Activated CD8-positive, alpha-beta T cell treated with anti-CD3 and anti-CD28 coated beads for 36 hours (primary cell): ENCODE measurements around the gene ZNF653. TPM values are rescaled to one million over a fixed set of nuclear protein-coding genes. Genes with fewer than 3 reads are reported as not detected.

Experiments
- ATAC-seq: fragments of 200-7000 bp; cut with Tn5 transposase; one replicate; pipeline ENCODE4 v1.10.0; 2021; ENCODE audit warnings: mild to moderate bottlenecking, moderate library complexity
- CTCF ChIA-PET: fragments of 350-600 bp; sonication (Branson Sonifier 250); formaldehyde crosslinking; loops from one replicate; lab custom pipeline; 2021; ENCODE audit warnings: antibody characterized with exemption; lab: Charles Lee
- POLR2A ChIA-PET: fragments of 350-600 bp; sonication (Branson Sonifier 250); formaldehyde crosslinking; loops from one replicate; lab custom pipeline; 2021; ENCODE audit warnings: antibody characterized with exemption; lab: Charles Lee
- DNase-seq: peaks from one replicate; pipeline ENCODE4 v3.0.0-alpha.2; 2020
- H3K27ac Mint-ChIP-seq: one replicate; pipeline ENCODE4 v1.8.0; 2021; ENCODE audit warnings: mild to moderate bottlenecking, mixed read lengths
- H3K27me3 Mint-ChIP-seq: one replicate; pipeline ENCODE4 v1.8.0; 2021; ENCODE audit warnings: mixed read lengths
- H3K36me3 Mint-ChIP-seq: one replicate; pipeline ENCODE4 v1.8.0; 2021; ENCODE audit warnings: low read depth, mixed read lengths
- H3K4me1 Mint-ChIP-seq: one replicate; pipeline ENCODE4 v1.8.0; 2021; ENCODE audit warnings: low read depth, mixed read lengths
- H3K4me3 Mint-ChIP-seq: one replicate; pipeline ENCODE4 v1.8.0; 2021; ENCODE audit warnings: mild to moderate bottlenecking, moderate library complexity, mixed read lengths
- H3K9me3 Mint-ChIP-seq: one replicate; pipeline ENCODE4 v1.8.0; 2021; ENCODE audit warnings: mixed read lengths
- CTCF ChIP-seq: fragments of 200-600 bp; IDR thresholded peaks from one replicate; pipeline ENCODE4 v1.8.0; 2022; ENCODE audit warnings: antibody characterized with exemption, mild to moderate bottlenecking
- intact Hi-C: fragments of 100-400 bp; cut with micrococcal nuclease; formaldehyde crosslinking; loops from one replicate; pipeline ENCODE4 v1.10.0; 2022
- total RNA-seq, 2 experiments: library from RNA; stranded (reverse); gene quantifications; one replicate each; pipeline ENCODE4 v1.2.3, GENCODE V29; 2021

Gene ZNF653
- total RNA-seq, 2 experiments from 2014 or later = 11.1 to 14.7 TPM

- no peak overlapping the region for H3K4me3 Mint-ChIP-seq
These were observed 54.9 kb downstream of the ZNF653 start for GRCh38 chr19:11450570-11451326.

GRCh38 chr19:11448923-11449554, 56.6 kb downstream of the ZNF653 start:
- H3K36me3 Mint-ChIP-seq = peaks cover 12% of the 10 kb centered on the region
- ChIA-PET CTCF (interaction anchor here (1.5 to 2.0 kb wide), 3 partner anchors 12 to 33 kb away, joined by 3 to 4 read pairs (median 4); partner anchors contain the start of genes ODAD3 and PRKCSH), POLR2A (no interaction called here)
- DNase-seq = no peak
- H3K27me3 Mint-ChIP-seq = no peaks in the 10 kb centered on the region
- no peak for ATAC-seq
- no peaks in the 10 kb centered on the region for H3K4me1 Mint-ChIP-seq
- no peaks in the 10 kb centered on the region for H3K9me3 Mint-ChIP-seq
- intact Hi-C loops = no loop called here
- H3K4me3 Mint-ChIP-seq = no peak overlapping the region
- no peak for TF ChIP-seq CTCF
- H3K27ac Mint-ChIP-seq = no peak overlapping the region

More at GRCh38 chr19:11450570-11451326, 54.9 kb downstream of the ZNF653 start:
- CTCF ChIA-PET = no interaction called here
- intact Hi-C loops = no loop called here
- Mint-ChIP-seq H3K4me1 (no peaks in the 10 kb centered on the region), H3K9me3 (no peaks in the 10 kb centered on the region), H3K27me3 (no peaks in the 10 kb centered on the region), H3K36me3 (peaks cover 4% of the 10 kb centered on the region), H3K27ac (no peak overlapping the region)
- POLR2A ChIA-PET = interaction anchor here (0.6 kb wide), 1 partner anchor 15 kb away, joined by 3 read pairs; no protein-coding TSS in a partner anchor
- DNase-seq = no peak
- ATAC-seq = no peak
- no peak for TF ChIP-seq CTCF

GRCh38 chr19:11448410-11448809, 57.2 kb downstream of the ZNF653 start:
- no peaks in the 10 kb centered on the region for H3K4me1 Mint-ChIP-seq
- H3K27ac Mint-ChIP-seq = no peak overlapping the region

GRCh38 chr19:11447347-11448262, 58.0 kb downstream of the ZNF653 start:
- Mint-ChIP-seq H3K4me3 (no peak overlapping the region), H3K27me3 (no peaks in the 10 kb centered on the region), H3K4me1 (no peaks in the 10 kb centered on the region), H3K9me3 (no peaks in the 10 kb centered on the region), H3K27ac (no peak overlapping the region), H3K36me3 (peaks cover 15% of the 10 kb centered on the region)
- DNase-seq (no peak), ATAC-seq (no peak)
- intact Hi-C loops = no loop called here
- POLR2A ChIA-PET = interaction anchor here (0.6 kb wide), 1 partner anchor 12 kb away, joined by 3 read pairs; the partner anchor contains the start of gene PRKCSH
- CTCF ChIA-PET = interaction anchor here (0.7 to 2.0 kb wide), 4 partner anchors 11 to 35 kb away, joined by 3 to 4 read pairs (median 4); partner anchors contain the start of genes ODAD3 and PRKCSH
- no peak for TF ChIP-seq CTCF

More at GRCh38 chr19:11448410-11448809, 57.2 kb downstream of the ZNF653 start:
- intact Hi-C loops = no loop called here
- DNase-seq = no peak
- no peak for ATAC-seq
- H3K36me3 Mint-ChIP-seq = peaks cover 14% of the 10 kb centered on the region
- H3K27me3 Mint-ChIP-seq = no peaks in the 10 kb centered on the region
- ChIA-PET CTCF (interaction anchor here (0.7 to 2.0 kb wide), 4 partner anchors 11 to 34 kb away, joined by 3 to 4 read pairs (median 4); partner anchors contain the start of genes ODAD3 and PRKCSH), POLR2A (no interaction called here)
- no peaks in the 10 kb centered on the region for H3K9me3 Mint-ChIP-seq
- TF ChIP-seq CTCF = no peak
- no peak overlapping the region for H3K4me3 Mint-ChIP-seq
